A549 (cell line): ENCODE measurements around the gene PDPN. TPM values are rescaled to one million over a fixed set of nuclear protein-coding genes. Genes with fewer than 3 reads are reported as not detected.

ENCODE experiments used
- ATAC-seq, 2 experiments: fragments of 200-7000 bp in 1 of 2; fragments of >200 bp in 1 of 2; cut with Nextera tagmentation in 1 of 2; cut with Tn5 transposase in 1 of 2; 3 replicates each; pipeline versions ENCODE4 v1.8.0 to v1.9.1; 2018 to 2020; ENCODE audit warnings: mild to moderate bottlenecking in 1 of 2, moderate library complexity in 1 of 2
- CTCF ChIA-PET: fragments of 300-600 bp; sonication (Branson Sonifier 250); formaldehyde crosslinking; extraction: SDS; loops from one replicate; lab custom pipeline; 2021; ENCODE audit warnings: antibody characterized with exemption, inconsistent platforms; lab: Yijun Ruan, JAX
- POLR2A ChIA-PET: fragments of 350-600 bp; formaldehyde crosslinking; extraction: SDS; loops from one replicate; lab custom pipeline; 2021; ENCODE audit warnings: antibody characterized with exemption, inconsistent platforms; lab: Yijun Ruan, JAX
- DNase-seq, 2 experiments: peaks; one replicate each; pipeline versions ENCODE4 v3.0.0 to v3.0.0-alpha.2; 2011 to 2016; ENCODE audit warnings: low read depth in 1 of 2, low spot score in 1 of 2
- FAIRE-seq: peaks from 2 replicates; lab custom pipeline; 2011; peaks lifted over from hg19 to GRCh38; lab: Jason Lieb, UNC
- H3K27ac ChIP-seq, 2 experiments: fragments of >200 bp; sonication (Bioruptor Twin); formaldehyde crosslinking; 3 replicates each; pipeline ENCODE4 v1.5.1; 2016 to 2017
- H3K4me1 ChIP-seq: fragments of >200 bp; sonication (Bioruptor Twin); formaldehyde crosslinking; 3 replicates; pipeline ENCODE4 v1.6.1; 2016
- H3K4me2 ChIP-seq: fragments of >200 bp; sonication (Bioruptor Twin); formaldehyde crosslinking; 3 replicates; pipeline ENCODE4 v1.6.1; 2016
- H3K4me3 ChIP-seq: fragments of >200 bp; sonication (Bioruptor Twin); formaldehyde crosslinking; 3 replicates; pipeline ENCODE4 v1.5.1; 2016
- H3K9me3 ChIP-seq: fragments of >200 bp; sonication (Bioruptor Twin); formaldehyde crosslinking; 3 replicates; pipeline ENCODE4 v1.6.1; 2016
- CHD2 ChIP-seq: fragments of 150-350 bp; IDR thresholded peaks from 2 replicates; pipeline ENCODE4 v1.6.1; 2014; ENCODE audit warnings: low read length; ENCODE audit not compliant: partially characterized antibody
- CHD4 ChIP-seq: fragments of 200-600 bp; sonication (generic); IDR thresholded peaks from 2 replicates; pipeline ENCODE4 v1.6.1; 2016; ENCODE audit warnings: antibody characterized with exemption, mild to moderate bottlenecking, borderline replicate concordance
- E2F6 ChIP-seq: IDR thresholded peaks from 2 replicates; pipeline ENCODE4 v1.6.1; 2012; ENCODE audit warnings: low read depth, borderline replicate concordance
- EHF ChIP-seq: fragments of 250-450 bp; sonication (Bioruptor Pico); IDR thresholded peaks from 2 replicates; pipeline ENCODE4 v1.5.0; 2020; ENCODE audit warnings: mild to moderate bottlenecking
- EHMT2 ChIP-seq: fragments of 200-600 bp; sonication (generic); IDR thresholded peaks from 2 replicates; pipeline ENCODE4 v1.6.1; 2016; ENCODE audit warnings: antibody characterized with exemption, low read depth, mild to moderate bottlenecking, moderate library complexity
- FOXS1 ChIP-seq: fragments of 250-450 bp; sonication (Bioruptor Pico); IDR thresholded peaks from 2 replicates; pipeline ENCODE4 v1.5.0; 2020; ENCODE audit warnings: mild to moderate bottlenecking, moderate library complexity
- HOXB13 ChIP-seq: fragments of 250-450 bp; sonication (Bioruptor Pico); IDR thresholded peaks from 2 replicates; pipeline ENCODE4 v1.5.0; 2020; ENCODE audit warnings: low read depth, mild to moderate bottlenecking, moderate library complexity
- HOXB5 ChIP-seq: fragments of 250-450 bp; sonication (Bioruptor Pico); IDR thresholded peaks from 2 replicates; pipeline ENCODE4 v1.5.0; 2020; ENCODE audit warnings: mild to moderate bottlenecking, moderate library complexity
- JUN ChIP-seq, 2 experiments: fragments of >200 bp; sonication (Bioruptor Twin); formaldehyde crosslinking; IDR thresholded peaks; 2 replicates in 1 of 2; 3 replicates in 1 of 2; pipeline ENCODE4 v1.6.1; 2016 to 2017
- JUNB ChIP-seq: fragments of >200 bp; sonication (Bioruptor Twin); formaldehyde crosslinking; IDR thresholded peaks from 2 replicates; pipeline ENCODE4 v1.6.1; 2016
- KDM5A ChIP-seq: fragments of 200-600 bp; sonication (generic); IDR thresholded peaks from 2 replicates; pipeline ENCODE4 v1.6.1; 2016; ENCODE audit warnings: antibody characterized with exemption, mild to moderate bottlenecking
- MAX ChIP-seq: IDR thresholded peaks from 2 replicates; pipeline ENCODE4 v1.6.1; 2012
- NFE2L2 ChIP-seq: fragments of 150-350 bp; conservative IDR thresholded peaks from 2 replicates; pipeline ENCODE4 v1.6.1; 2014; ENCODE audit warnings: low read length
- NR3C1 ChIP-seq: fragments of >200 bp; sonication (Bioruptor Twin); formaldehyde crosslinking; IDR thresholded peaks from 3 replicates; pipeline ENCODE4 v1.6.1; 2017
- POLR2A ChIP-seq: IDR thresholded peaks from 2 replicates; pipeline ENCODE4 v1.6.1; 2012; ENCODE audit warnings: mild to moderate bottlenecking, low read length
- RAD21 ChIP-seq, 2 experiments: fragments of >200 bp in 1 of 2; sonication (Bioruptor Twin) in 1 of 2; formaldehyde crosslinking in 1 of 2; IDR thresholded peaks in 1 of 2; conservative IDR thresholded peaks in 1 of 2; 2 replicates in 1 of 2; 3 replicates in 1 of 2; pipeline ENCODE4 v1.6.1; 2012 to 2018; ENCODE audit warnings: inconsistent platforms in 1 of 2
- RARB ChIP-seq: fragments of 250-450 bp; sonication (Bioruptor Pico); IDR thresholded peaks from 2 replicates; pipeline ENCODE4 v1.8.0; 2021; ENCODE audit warnings: mild to moderate bottlenecking, moderate library complexity
- RCOR1 ChIP-seq: fragments of 150-350 bp; IDR thresholded peaks from 2 replicates; pipeline ENCODE4 v1.6.1; 2014; ENCODE audit warnings: antibody characterized with exemption, low read length, low read depth
- RFX5 ChIP-seq: fragments of 450-650 bp; IDR thresholded peaks from 2 replicates; pipeline ENCODE4 v1.7.1; 2014; ENCODE audit warnings: antibody characterized with exemption, mild to moderate bottlenecking, moderate library complexity
- RNF2 ChIP-seq: fragments of 200-600 bp; sonication (generic); IDR thresholded peaks from 2 replicates; pipeline ENCODE4 v1.6.1; 2016; ENCODE audit warnings: low read depth, mild to moderate bottlenecking, antibody characterized with exemption, moderate library complexity, borderline replicate concordance
- SREBF2 ChIP-seq: fragments of 450-650 bp; IDR thresholded peaks from 2 replicates; pipeline ENCODE4 v1.6.1; 2014; ENCODE audit warnings: mild to moderate bottlenecking, moderate library complexity
- USF2 ChIP-seq: fragments of 450-650 bp; IDR thresholded peaks from 2 replicates; pipeline ENCODE4 v1.6.1; 2014; ENCODE audit warnings: antibody characterized with exemption
- ZC3H11A ChIP-seq: fragments of 450-650 bp; IDR thresholded peaks from 2 replicates; pipeline ENCODE4 v1.6.1; 2014; ENCODE audit warnings: antibody characterized with exemption, mild to moderate bottlenecking
- ZFP36 ChIP-seq: fragments of 450-650 bp; IDR thresholded peaks from 2 replicates; pipeline ENCODE4 v1.6.1; 2014; ENCODE audit warnings: borderline replicate concordance; ENCODE audit not compliant: partially characterized antibody
- ZSCAN20 ChIP-seq: fragments of 250-450 bp; sonication (Bioruptor Pico); IDR thresholded peaks from 2 replicates; pipeline ENCODE4 v1.8.0; 2022; ENCODE audit warnings: mild to moderate bottlenecking, moderate library complexity
- WGBS: methylation state at CpG from one replicate; pipeline ENCODE4 v1.1.6; 2017; ENCODE audit errors: missing lambda C conversion rate; 5-methylcytosine and 5-hydroxymethylcytosine counted together
- polyA minus RNA-seq: library from RNA; depleted of rRNA, polyadenylated mRNA; stranded (reverse); fragments of >200 nt; gene quantifications from 2 replicates; pipeline ENCODE4 v1.2.3, GENCODE V29; 2011; rRNA and poly(A)+ RNA removed
- polyA plus RNA-seq, 4 experiments: library from polyadenylated mRNA; depleted of rRNA in 3 of 4; stranded (reverse); fragments of >200 nt; fragmentation: RNase III in 1 of 4; extraction: RNeasy Plus Mini Kit Qiagen cat#74134 plus additional on column Dnase treatment in 1 of 4; gene quantifications; 2 replicates in 3 of 4; 3 replicates in 1 of 4; pipeline ENCODE4 v1.2.3, GENCODE V29; 2011 to 2017
- TF ChIP-seq, protein P1 (sequence below): fragments of >200 bp; sonication (Bioruptor Twin); formaldehyde crosslinking; IDR thresholded peaks from 3 replicates; pipeline ENCODE4 v1.5.1; 2016

The PDPN gene
- polyA plus RNA-seq (2011; rRNA removed) (not detected in 2 replicates), polyA plus RNA-seq (2017; fragmentation: RNase III; extraction: RNeasy Plus Mini Kit Qiagen cat#74134 plus additional on column Dnase treatment) (not detected in 3 replicates), polyA minus RNA-seq (not detected in 2 replicates)
- polyA plus RNA-seq (2012; cell fraction: cytosol; rRNA removed), result not detected in 2 replicates
- polyA plus RNA-seq (2012; cell fraction: nucleus; rRNA removed), result not detected in 2 replicates

GRCh38 chr1:13583595-13583965, at the start of gene PDPN:
TSS of gene PDPN (plus strand) at chr1:13583832. CDS start at chr1:13584034, 202 bp downstream.
- DNase-seq (no peak), FAIRE-seq (no peak), ATAC-seq (no peak)
- TF ChIP-seq EHF (no peak), EHMT2 (no peak), RAD21 (conservative IDR thresholded peaks at IDR 0.05 in 1 of 2, IDR thresholded peaks at IDR 0.05 in 1 of 2) (no peak), SREBF2 (no peak), E2F6 (no peak), CHD4 (no peak), ZSCAN20 (CRISPR knock-in tag) (no peak), FOXS1 (no peak), MAX (no peak), POLR2A (no peak), RFX5 (no peak), ZFP36 (no peak), NFE2L2 (no peak), JUNB (no peak), USF2 (no peak), ZC3H11A (no peak), KDM5A (no peak)
- TF ChIP-seq, protein P1, sequence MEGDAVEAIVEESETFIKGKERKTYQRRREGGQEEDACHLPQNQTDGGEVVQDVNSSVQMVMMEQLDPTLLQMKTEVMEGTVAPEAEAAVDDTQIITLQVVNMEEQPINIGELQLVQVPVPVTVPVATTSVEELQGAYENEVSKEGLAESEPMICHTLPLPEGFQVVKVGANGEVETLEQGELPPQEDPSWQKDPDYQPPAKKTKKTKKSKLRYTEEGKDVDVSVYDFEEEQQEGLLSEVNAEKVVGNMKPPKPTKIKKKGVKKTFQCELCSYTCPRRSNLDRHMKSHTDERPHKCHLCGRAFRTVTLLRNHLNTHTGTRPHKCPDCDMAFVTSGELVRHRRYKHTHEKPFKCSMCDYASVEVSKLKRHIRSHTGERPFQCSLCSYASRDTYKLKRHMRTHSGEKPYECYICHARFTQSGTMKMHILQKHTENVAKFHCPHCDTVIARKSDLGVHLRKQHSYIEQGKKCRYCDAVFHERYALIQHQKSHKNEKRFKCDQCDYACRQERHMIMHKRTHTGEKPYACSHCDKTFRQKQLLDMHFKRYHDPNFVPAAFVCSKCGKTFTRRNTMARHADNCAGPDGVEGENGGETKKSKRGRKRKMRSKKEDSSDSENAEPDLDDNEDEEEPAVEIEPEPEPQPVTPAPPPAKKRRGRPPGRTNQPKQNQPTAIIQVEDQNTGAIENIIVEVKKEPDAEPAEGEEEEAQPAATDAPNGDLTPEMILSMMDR, result no peak
- CTCF ChIA-PET, result no interaction called here
- H3K9me3 ChIP-seq, result no peaks in the 10 kb centered on the region
- no peak within 1 kb of the TSS for H3K4me3 ChIP-seq
- H3K4me2 ChIP-seq, result no peak within 1 kb of the TSS
- H3K4me1 ChIP-seq, result no peaks in the 10 kb centered on the region
- H3K27ac ChIP-seq, result no peak within 1 kb of the TSS
- POLR2A ChIA-PET, result no interaction called here
- WGBS, result 39% methylated on average over 16 of the region's 29 CpGs

DNA sequence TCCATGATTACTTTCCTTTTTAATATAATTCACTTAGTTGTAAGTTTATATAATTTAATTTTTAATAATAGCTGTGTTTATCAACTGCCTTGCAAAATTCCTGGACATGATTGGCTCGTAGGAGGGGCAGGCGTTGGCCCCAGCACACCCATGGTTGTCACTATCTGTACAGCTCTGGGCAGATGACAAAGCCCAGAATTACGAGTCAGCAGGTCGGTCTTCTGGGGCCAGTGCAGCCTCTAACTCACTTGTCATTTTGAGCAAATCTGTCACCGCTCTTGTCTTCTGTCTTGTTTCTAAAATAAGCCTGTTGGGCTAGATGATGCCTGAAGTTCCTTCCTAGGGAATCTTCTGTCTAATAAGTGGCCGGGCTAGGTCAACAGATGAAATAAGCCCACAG, 48.4 kb upstream of the PDPN start:
- H3K4me2 ChIP-seq, result no peak overlapping the region
- 6% methylated on average over 6 of the region's 6 CpGs for WGBS
- no peaks in the 10 kb centered on the region for H3K9me3 ChIP-seq
- DNase-seq (no peak), FAIRE-seq (no peak), ATAC-seq (no peak)
- no peaks in the 10 kb centered on the region for H3K4me1 ChIP-seq
- no peak for TF ChIP-seq HOXB5 (CRISPR knock-in tag)
- TF ChIP-seq MAX, result no peak
- no peak for TF ChIP-seq NR3C1
- no peak for TF ChIP-seq RNF2
- no peak for TF ChIP-seq RCOR1
- TF ChIP-seq CHD2, result no peak
- TF ChIP-seq RARB (CRISPR knock-in tag), result no peak
- TF ChIP-seq USF2, result no peak
- TF ChIP-seq JUN (IDR thresholded peaks at IDR 0.05), result no peak
- TF ChIP-seq HOXB13 (CRISPR knock-in tag), result no peak
- no peak overlapping the region for H3K4me3 ChIP-seq
- no peak overlapping the region for H3K27ac ChIP-seq
- ChIA-PET CTCF (interaction anchor here (0.8 kb wide), 1 partner anchor 68 kb away, joined by 3 read pairs; no protein-coding TSS in a partner anchor), POLR2A (no interaction called here)
